ENCODE measurements around the gene NUDT3. TPM values are rescaled to one million over a fixed set of nuclear protein-coding genes. Genes with fewer than 3 reads are reported as not detected.

Gene NUDT3
- total and polyA plus RNA-seq, 9 of the 15 experiments (the other 6 are each of a cell fraction or from before 2014, with no cell fraction given), result 5.4 to 81.2 (median 56.4) TPM

GRCh38 chr6:34284563-34285447 lies 107.7 kb downstream of the NUDT3 start (continued):
- TF ChIP-seq MBD2 (IDR thresholded peaks at IDR 0.05; ENCODE audit: borderline replicate concordance, low read depth), result no peak
- TF ChIP-seq, protein P1, sequence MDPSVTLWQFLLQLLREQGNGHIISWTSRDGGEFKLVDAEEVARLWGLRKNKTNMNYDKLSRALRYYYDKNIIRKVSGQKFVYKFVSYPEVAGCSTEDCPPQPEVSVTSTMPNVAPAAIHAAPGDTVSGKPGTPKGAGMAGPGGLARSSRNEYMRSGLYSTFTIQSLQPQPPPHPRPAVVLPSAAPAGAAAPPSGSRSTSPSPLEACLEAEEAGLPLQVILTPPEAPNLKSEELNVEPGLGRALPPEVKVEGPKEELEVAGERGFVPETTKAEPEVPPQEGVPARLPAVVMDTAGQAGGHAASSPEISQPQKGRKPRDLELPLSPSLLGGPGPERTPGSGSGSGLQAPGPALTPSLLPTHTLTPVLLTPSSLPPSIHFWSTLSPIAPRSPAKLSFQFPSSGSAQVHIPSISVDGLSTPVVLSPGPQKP (CRISPR knock-in tag; IDR thresholded peaks at IDR 0.05), result no peak
- TF ChIP-seq, protein P2, sequence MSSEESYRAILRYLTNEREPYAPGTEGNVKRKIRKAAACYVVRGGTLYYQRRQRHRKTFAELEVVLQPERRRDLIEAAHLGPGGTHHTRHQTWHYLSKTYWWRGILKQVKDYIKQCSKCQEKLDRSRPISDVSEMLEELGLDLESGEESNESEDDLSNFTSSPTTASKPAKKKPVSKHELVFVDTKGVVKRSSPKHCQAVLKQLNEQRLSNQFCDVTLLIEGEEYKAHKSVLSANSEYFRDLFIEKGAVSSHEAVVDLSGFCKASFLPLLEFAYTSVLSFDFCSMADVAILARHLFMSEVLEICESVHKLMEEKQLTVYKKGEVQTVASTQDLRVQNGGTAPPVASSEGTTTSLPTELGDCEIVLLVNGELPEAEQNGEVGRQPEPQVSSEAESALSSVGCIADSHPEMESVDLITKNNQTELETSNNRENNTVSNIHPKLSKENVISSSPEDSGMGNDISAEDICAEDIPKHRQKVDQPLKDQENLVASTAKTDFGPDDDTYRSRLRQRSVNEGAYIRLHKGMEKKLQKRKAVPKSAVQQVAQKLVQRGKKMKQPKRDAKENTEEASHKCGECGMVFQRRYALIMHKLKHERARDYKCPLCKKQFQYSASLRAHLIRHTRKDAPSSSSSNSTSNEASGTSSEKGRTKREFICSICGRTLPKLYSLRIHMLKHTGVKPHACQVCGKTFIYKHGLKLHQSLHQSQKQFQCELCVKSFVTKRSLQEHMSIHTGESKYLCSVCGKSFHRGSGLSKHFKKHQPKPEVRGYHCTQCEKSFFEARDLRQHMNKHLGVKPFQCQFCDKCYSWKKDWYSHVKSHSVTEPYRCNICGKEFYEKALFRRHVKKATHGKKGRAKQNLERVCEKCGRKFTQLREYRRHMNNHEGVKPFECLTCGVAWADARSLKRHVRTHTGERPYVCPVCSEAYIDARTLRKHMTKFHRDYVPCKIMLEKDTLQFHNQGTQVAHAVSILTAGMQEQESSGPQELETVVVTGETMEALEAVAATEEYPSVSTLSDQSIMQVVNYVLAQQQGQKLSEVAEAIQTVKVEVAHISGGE (CRISPR knock-in tag; IDR thresholded peaks at IDR 0.05), result peak in 1 of 3 experiments; percentile 23; a peak in 1 of 6 replicates
- peak; percentile 23; the same call in 1 of the 2 replicates for TF ChIP-seq DMBX1 (CRISPR knock-in tag; IDR thresholded peaks at IDR 0.05; ENCODE audit: borderline replicate concordance)
- peak; percentile 82 for TF ChIP-seq SMAD4 (CRISPR knock-in tag; conservative IDR thresholded peaks at IDR 0.05)
- TF ChIP-seq CBFA2T3 (IDR thresholded peaks at IDR 0.05), result peak; percentile 95
- no peak for TF ChIP-seq ZNF175 (CRISPR knock-in tag; IDR thresholded peaks at IDR 0.05; ENCODE audit: low read depth)
- TF ChIP-seq ARID3B (CRISPR knock-in tag; IDR thresholded peaks at IDR 0.05; ENCODE audit: borderline replicate concordance), result no peak
- 0 out of 2 replicates have a peak, but pooled peaks have one; percentile 29 for TF ChIP-seq LCOR (CRISPR knock-in tag; IDR thresholded peaks at IDR 0.05)
- peak in 1 of 2 experiments; percentile 14; a peak in 1 of 4 replicates for TF ChIP-seq MAZ (CRISPR knock-in tag; conservative IDR thresholded peaks at IDR 0.05 in 1 of 2, IDR thresholded peaks at IDR 0.05 in 1 of 2)
- peak; percentile 66 for TF ChIP-seq NFIC (IDR thresholded peaks at IDR 0.05)
- TF ChIP-seq, protein P3, sequence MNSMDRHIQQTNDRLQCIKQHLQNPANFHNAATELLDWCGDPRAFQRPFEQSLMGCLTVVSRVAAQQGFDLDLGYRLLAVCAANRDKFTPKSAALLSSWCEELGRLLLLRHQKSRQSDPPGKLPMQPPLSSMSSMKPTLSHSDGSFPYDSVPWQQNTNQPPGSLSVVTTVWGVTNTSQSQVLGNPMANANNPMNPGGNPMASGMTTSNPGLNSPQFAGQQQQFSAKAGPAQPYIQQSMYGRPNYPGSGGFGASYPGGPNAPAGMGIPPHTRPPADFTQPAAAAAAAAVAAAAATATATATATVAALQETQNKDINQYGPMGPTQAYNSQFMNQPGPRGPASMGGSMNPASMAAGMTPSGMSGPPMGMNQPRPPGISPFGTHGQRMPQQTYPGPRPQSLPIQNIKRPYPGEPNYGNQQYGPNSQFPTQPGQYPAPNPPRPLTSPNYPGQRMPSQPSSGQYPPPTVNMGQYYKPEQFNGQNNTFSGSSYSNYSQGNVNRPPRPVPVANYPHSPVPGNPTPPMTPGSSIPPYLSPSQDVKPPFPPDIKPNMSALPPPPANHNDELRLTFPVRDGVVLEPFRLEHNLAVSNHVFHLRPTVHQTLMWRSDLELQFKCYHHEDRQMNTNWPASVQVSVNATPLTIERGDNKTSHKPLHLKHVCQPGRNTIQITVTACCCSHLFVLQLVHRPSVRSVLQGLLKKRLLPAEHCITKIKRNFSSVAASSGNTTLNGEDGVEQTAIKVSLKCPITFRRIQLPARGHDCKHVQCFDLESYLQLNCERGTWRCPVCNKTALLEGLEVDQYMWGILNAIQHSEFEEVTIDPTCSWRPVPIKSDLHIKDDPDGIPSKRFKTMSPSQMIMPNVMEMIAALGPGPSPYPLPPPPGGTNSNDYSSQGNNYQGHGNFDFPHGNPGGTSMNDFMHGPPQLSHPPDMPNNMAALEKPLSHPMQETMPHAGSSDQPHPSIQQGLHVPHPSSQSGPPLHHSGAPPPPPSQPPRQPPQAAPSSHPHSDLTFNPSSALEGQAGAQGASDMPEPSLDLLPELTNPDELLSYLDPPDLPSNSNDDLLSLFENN (IDR thresholded peaks at IDR 0.05; ENCODE audit: low read depth in 2 of 2, low read length in 2 of 2), result 0 out of 4 replicates have a peak, but pooled peaks of 1 of the 2 experiments have one; percentile 51
- TF ChIP-seq SMARCC2 (IDR thresholded peaks at IDR 0.05; ENCODE audit: low read depth), result peak; percentile 47; the same call in 1 of the 2 replicates
- no peak for TF ChIP-seq U2AF2 (optimal IDR thresholded peaks at IDR 0.05; ENCODE audit: low read depth, low read length)
- 0 out of 2 replicates have a peak, but pooled peaks have one; percentile 53 for TF ChIP-seq TRIM28 (IDR thresholded peaks at IDR 0.05)
